Mucosa of descending colon (tissue), 3 donors: ENCODE results near the gene ACHE. TPM values are rescaled to one million over a fixed set of nuclear protein-coding genes. Genes with fewer than 3 reads are reported as not detected.

ENCODE experiments used
- ATAC-seq: fragments of 200-7000 bp; cut with Tn5 transposase; one replicate; pipeline ENCODE4 v1.9.1; 2020; ENCODE audit warnings: mild to moderate bottlenecking, moderate library complexity
- DNase-seq, 3 donors: peaks; one replicate each; pipeline ENCODE4 v3.0.0-alpha.2; 2020
- H3K36me3 ChIP-seq: fragments of 200-600 bp; one replicate; pipeline ENCODE4 v1.8.0; 2021; ENCODE audit warnings: low read depth, mild to moderate bottlenecking
- H3K4me1 ChIP-seq: fragments of 200-600 bp; one replicate; pipeline ENCODE4 v1.8.0; 2021; ENCODE audit warnings: low read depth, mild to moderate bottlenecking
- H3K4me3 ChIP-seq: fragments of 200-600 bp; one replicate; pipeline ENCODE4 v1.8.0; 2021; ENCODE audit warnings: mild to moderate bottlenecking
- H3K9me3 ChIP-seq: fragments of 200-600 bp; one replicate; pipeline ENCODE4 v1.8.0; 2021; ENCODE audit warnings: mild to moderate bottlenecking
- intact Hi-C, 2 donors: fragments of 100-400 bp; cut with DNase I in 1 of 2; cut with micrococcal nuclease in 1 of 2; formaldehyde crosslinking; loops; one replicate each; pipeline versions ENCODE4 v1.11.0 to v1.11.1; 2022; cut with DNase I, micrococcal nuclease
- total RNA-seq, 3 donors: library from RNA; stranded (reverse); fragmentation: NEBNext Ultra II Directional in 2 of 3; extraction: Animal tissue kit (Norgen Biotek cat#: 25700) in 2 of 3; gene quantifications; one replicate each; pipeline versions ENCODE4 v1.2.1 to v1.2.4, GENCODE V29; 2021 to 2023
- TF ChIP-seq, protein P1 (sequence below): fragments of 200-600 bp; IDR thresholded peaks from one replicate; pipeline ENCODE4 v1.8.0; 2022; ENCODE audit warnings: antibody characterized with exemption, mild to moderate bottlenecking
- donor health status: DM: no; HTN: no; CAD: no; lungs with moderate emphysema.
- donor health status: DM: no; HTN: no; CAD: no.
- donor health status: DM: no; HTN: yes; CAD: no.

The ACHE gene
- total RNA-seq, 3 donors from 2014 or later: 16.2 to 41.4 (median 20.9) TPM

DNA sequence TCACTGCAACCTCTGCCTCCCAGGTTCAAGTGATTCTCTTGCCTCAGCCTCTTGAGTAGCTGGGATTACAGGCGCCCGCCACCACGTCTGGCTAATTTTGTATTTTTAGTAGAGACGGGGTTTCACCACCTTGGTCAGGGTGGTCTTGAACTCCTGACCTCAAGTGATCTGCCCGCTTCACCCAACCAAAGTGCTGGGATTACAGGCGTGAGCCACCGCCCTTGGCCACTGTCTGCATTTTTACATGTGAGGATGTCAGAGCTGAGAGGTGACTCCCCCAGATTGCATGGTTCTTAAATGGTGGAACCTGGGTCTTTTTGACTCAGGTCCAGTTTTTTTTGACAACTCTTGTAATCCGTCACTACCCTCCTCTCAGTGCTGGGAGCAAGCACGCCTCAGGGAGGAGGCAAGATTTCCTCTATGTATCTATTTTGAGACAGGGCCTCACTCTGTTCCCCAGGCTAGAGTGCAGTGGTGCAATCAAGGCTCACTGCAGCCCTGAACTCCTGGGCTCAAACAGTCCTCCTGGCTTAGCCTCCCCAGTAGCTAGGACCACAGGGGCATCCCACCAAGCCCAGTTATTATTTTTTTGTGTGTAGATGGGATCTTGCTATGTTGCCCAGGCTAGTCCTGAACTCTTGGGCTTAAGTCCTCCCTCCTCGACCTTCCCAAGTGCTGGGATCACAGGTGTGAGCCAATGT is 21.9 kb downstream of the ACHE start:
- TF ChIP-seq, protein P1, sequence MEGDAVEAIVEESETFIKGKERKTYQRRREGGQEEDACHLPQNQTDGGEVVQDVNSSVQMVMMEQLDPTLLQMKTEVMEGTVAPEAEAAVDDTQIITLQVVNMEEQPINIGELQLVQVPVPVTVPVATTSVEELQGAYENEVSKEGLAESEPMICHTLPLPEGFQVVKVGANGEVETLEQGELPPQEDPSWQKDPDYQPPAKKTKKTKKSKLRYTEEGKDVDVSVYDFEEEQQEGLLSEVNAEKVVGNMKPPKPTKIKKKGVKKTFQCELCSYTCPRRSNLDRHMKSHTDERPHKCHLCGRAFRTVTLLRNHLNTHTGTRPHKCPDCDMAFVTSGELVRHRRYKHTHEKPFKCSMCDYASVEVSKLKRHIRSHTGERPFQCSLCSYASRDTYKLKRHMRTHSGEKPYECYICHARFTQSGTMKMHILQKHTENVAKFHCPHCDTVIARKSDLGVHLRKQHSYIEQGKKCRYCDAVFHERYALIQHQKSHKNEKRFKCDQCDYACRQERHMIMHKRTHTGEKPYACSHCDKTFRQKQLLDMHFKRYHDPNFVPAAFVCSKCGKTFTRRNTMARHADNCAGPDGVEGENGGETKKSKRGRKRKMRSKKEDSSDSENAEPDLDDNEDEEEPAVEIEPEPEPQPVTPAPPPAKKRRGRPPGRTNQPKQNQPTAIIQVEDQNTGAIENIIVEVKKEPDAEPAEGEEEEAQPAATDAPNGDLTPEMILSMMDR: no peak

DNA sequence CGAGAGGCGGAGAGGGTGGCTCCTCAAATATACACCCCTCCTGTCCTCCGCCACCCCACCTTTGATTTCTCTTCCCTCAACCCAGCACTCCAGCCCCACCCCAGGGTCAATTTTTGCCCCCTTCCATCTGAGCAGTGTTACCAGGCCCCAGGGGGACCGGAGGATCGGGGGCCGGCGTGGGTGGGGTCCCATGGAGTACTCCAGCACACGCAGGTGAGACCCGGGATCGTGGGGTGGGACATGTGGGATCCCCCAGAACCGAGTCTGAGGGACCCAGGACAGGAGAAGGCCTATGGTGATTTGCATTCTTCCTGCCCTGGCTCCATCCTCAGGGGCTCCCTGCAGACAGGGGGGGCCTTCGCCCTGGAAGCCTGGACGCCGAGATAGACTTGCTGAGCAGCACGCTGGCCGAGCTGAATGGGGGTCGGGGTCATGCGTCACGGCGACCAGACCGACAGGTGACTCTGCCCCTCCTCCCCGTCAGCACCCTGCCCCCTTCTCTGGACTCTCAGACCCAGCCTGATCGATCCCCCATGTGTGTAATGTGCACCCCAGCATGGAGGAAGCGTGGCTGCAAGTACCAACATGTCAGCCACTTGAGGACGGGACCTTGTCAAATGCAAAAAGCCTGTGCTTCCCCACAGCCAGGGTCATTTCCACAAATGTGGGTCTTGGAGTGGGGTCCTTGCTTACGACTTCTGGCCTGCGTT is 27.8 kb downstream of the ACHE start:
- ATAC-seq (peak; percentile 3), DNase-seq (peak in 2 of 3 donors; percentile 50 to 52)
- peak overlapping the region; percentile 29 for H3K4me3 ChIP-seq
- intact Hi-C loops: loop anchor here in 1 of 2 donors (10.0 kb wide), 1 partner anchor 163 kb away; the partner anchor contains the start of gene POP7
- TF ChIP-seq, protein P1: no peak
- H3K36me3 ChIP-seq: no peaks in the 10 kb centered on the region
- H3K4me1 ChIP-seq: peaks cover 6% of the 10 kb centered on the region
- H3K9me3 ChIP-seq: no peaks in the 10 kb centered on the region

More for the DNA sequence above, 21.9 kb downstream of the ACHE start:
- ATAC-seq (no peak), DNase-seq (no peak)
- no peaks in the 10 kb centered on the region for H3K9me3 ChIP-seq
- H3K36me3 ChIP-seq: no peaks in the 10 kb centered on the region
- H3K4me1 ChIP-seq: peaks cover 23% of the 10 kb centered on the region
- intact Hi-C loops: no loop called here
- H3K4me3 ChIP-seq: no peak overlapping the region

DNA sequence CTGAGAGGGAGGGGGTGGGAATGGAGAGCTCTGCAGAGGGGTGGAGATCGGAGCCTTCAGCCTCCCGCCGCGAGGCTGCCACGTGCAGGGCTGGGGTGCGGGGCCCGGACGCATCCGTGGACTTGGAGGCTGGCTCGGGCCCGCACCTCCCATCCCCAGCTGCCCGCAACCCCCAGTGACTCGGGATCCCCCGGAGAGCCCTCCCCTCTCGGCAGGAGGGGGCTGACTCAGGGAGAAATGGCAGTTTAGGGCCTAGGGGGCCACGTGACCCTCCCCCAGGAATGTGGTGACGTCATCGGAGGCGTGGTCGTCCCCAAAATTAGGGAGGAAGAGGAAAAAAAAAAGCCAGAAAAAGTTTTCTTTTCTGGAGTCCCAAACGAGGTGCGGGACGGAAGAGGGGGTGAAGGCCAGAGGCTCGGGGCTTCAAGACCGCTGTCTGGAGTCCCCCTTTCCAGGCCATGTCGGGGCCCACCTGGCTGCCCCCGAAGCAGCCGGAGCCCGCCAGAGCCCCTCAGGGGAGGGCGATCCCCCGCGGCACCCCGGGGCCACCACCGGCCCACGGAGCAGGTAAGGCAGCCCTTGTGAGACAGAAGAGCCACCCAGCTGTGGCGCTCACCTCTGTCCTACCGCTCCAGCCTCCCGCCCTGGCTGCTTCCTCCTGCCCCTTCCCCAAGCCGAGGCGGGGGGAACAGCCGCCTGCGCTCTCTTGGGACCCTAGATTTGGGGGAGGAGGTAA is 28.5 kb downstream of the ACHE start, which contains the start of gene TRIP6:
TSS of gene TRIP6 (plus strand) at position 348 of the 736 bp plus-strand sequence. CDS start at position 459, 111 bp downstream.
- DNase-seq: peak; percentile 86 to 90 (median 87)
- intact Hi-C loops: loop anchor here in 1 of 2 donors (10.0 kb wide), 1 partner anchor 162 kb away; the partner anchor contains the start of gene POP7

DNA sequence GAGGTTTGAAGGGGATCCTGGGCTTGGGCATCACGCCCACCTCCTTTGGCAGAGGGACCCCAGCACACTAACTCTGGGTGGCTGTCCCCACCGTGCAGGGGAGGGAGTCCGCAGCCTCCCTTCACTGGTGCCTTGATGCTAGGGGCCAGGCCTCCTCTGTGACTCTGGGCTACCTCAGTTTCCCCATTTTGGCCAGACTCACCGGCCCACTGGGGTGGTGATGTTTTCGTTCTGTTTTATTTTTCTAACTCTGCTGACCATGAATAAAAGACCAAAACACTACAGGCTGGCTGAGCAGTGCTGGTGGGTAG is 29.0 kb downstream of the ACHE start:
- Histone ChIP-seq H3K4me1 (peaks cover 6% of the 10 kb centered on the region), H3K36me3 (no peaks in the 10 kb centered on the region), H3K9me3 (no peaks in the 10 kb centered on the region), H3K4me3 (no peak overlapping the region)
- DNase-seq: no peak
- TF ChIP-seq, protein P1: no peak
- intact Hi-C loops: loop anchor here in 1 of 2 donors (10.0 kb wide), 1 partner anchor 162 kb away; the partner anchor contains the start of gene POP7
- no peak for ATAC-seq

More for the DNA sequence above, 28.5 kb downstream of the ACHE start, which contains the start of gene TRIP6:
- Histone ChIP-seq H3K9me3 (no peaks in the 10 kb centered on the region), H3K36me3 (no peaks in the 10 kb centered on the region), H3K4me3 (peak within 1 kb of the TSS; percentile 29), H3K4me1 (peaks cover 6% of the 10 kb centered on the region)
- TF ChIP-seq, protein P1: no peak
- peak; percentile 60 for ATAC-seq
